GM18909 (cell line): Measurements from ENCODE around the gene PUDP.
A peak's percentile ranks its signal among the peaks of the same experiment; 100 is the strongest.
"Not testable (repeated sequence)": the region's sequence is repeated elsewhere in the genome, so short reads cannot be mapped to it uniquely, and the experiment has no call there.

Source experiments
- ATAC-seq: cut with Tn5 transposase; IDR thresholded peaks from one replicate; pipeline ENCODE4 v1.9.1; 2021; ENCODE audit warnings: mild to moderate bottlenecking; ENCODE audit not compliant: unreplicated experiment, poor library complexity

The PUDP gene

GRCh38 chrX:7147978-7148854, at the start of gene PUDP:
TSS of gene PUDP (minus strand) at chrX:7148153. CDS start at chrX:7148113, 40 bp downstream.
- peak; percentile 81 for ATAC-seq

- no peak for ATAC-seq
Observed at GRCh38 chrX:7194606-7195005, 46.7 kb upstream of the PUDP start.

- no peak for ATAC-seq
Observed at GRCh38 chrX:7192871-7193270, 44.9 kb upstream of the PUDP start.

GRCh38 chrX:7191681-7192110, 43.7 kb upstream of the PUDP start:
- ATAC-seq, result peak; percentile 51

GRCh38 chrX:7190157-7190556, 42.2 kb upstream of the PUDP start:
- ATAC-seq, result no peak

GRCh38 chrX:7188672-7189071, 40.7 kb upstream of the PUDP start:
- ATAC-seq, result no peak

- no peak for ATAC-seq
Observed at GRCh38 chrX:7184816-7185215, 36.9 kb upstream of the PUDP start.

- ATAC-seq, result no peak
Observed at GRCh38 chrX:7179446-7179845, 31.5 kb upstream of the PUDP start.

- not testable (repeated sequence) for ATAC-seq
Observed at GRCh38 chrX:7178859-7179258, 30.9 kb upstream of the PUDP start.

- ATAC-seq, result peak; percentile 70
Observed at GRCh38 chrX:7170898-7171297, 22.9 kb upstream of the PUDP start.

GRCh38 chrX:7169627-7170026, 21.7 kb upstream of the PUDP start:
- no peak for ATAC-seq

GRCh38 chrX:7168371-7168770, 20.4 kb upstream of the PUDP start:
- no peak for ATAC-seq

- no peak for ATAC-seq
Observed at GRCh38 chrX:7164174-7164573, 16.2 kb upstream of the PUDP start.

GRCh38 chrX:7163146-7163677, 15.3 kb upstream of the PUDP start:
- ATAC-seq, result no peak

- ATAC-seq, result no peak
Observed at GRCh38 chrX:7159149-7159861, 11.4 kb upstream of the PUDP start.

GRCh38 chrX:7158468-7158990, 10.6 kb upstream of the PUDP start:
- ATAC-seq, result no peak

GRCh38 chrX:7156879-7157278, 8.9 kb upstream of the PUDP start:
- no peak for ATAC-seq

GRCh38 chrX:7155163-7155562, 7.2 kb upstream of the PUDP start:
- no peak for ATAC-seq

GRCh38 chrX:7154041-7154597, 6.2 kb upstream of the PUDP start:
- no peak for ATAC-seq

- ATAC-seq, result no peak
Observed at GRCh38 chrX:7153231-7153630, 5.3 kb upstream of the PUDP start.

GRCh38 chrX:7149411-7149810, 1.5 kb upstream of the PUDP start:
- ATAC-seq, result no peak
